Measurements from ENCODE around the gene FADD. TPM values are rescaled to one million over a fixed set of nuclear protein-coding genes. Genes with fewer than 3 reads are reported as not detected.

The FADD gene
- total and polyA plus RNA-seq, 4 donors = 13.9 to 30.9 (median 26.1) TPM

GRCh38 chr11:70243912-70244652 is 41.0 kb downstream of the FADD start:
- H3K9ac ChIP-seq (ENCODE audit: insufficient read depth in 1 of 2, low read length in 2 of 2) = no peak overlapping the region

DNA sequence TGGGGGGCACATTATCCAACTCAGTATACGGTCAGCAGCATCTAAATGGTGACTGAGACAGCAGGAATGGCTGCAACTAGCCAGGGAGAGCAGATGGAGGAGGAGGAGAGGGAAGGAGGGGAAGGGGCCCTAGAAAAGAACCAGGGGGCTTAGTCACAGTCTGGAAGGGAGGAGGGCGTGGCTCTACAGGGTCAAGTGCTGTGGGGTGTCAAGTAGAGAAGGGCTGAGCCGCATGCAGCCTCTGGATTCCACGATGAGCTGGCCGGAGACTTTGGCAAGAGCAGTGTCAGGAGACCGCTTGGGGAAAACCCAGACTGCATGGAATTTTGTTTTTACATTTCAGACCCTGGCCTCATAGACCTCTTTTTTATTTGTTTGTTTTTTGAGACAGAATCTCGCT is 41.6 kb downstream of the FADD start:
- no peak overlapping the region for H3K27ac ChIP-seq (ENCODE audit: low read depth in 1 of 2, low read length in 1 of 2)
- no peak overlapping the region for H3K4me3 ChIP-seq
- no peak for TF ChIP-seq CTCF (IDR thresholded peaks at IDR 0.05; ENCODE audit: control extremely low read depth, extremely low read depth)
- 80 to 88% methylated on average over 7 of the region's 7 CpGs for WGBS, 2 donors
- DNase-seq = no peak
- no peak overlapping the region for H3K9ac ChIP-seq (ENCODE audit: insufficient read depth in 1 of 2, low read length in 2 of 2)
- peaks cover 0 to 2% (median 0%) of the 10 kb centered on the region in 5 donors for H3K4me1 ChIP-seq (ENCODE audit: control insufficient read depth in 5 of 5, insufficient read depth in 5 of 5, low read length in 5 of 5)
- ATAC-seq (ENCODE audit: insufficient read depth, low FRiP score) = no peak
- no peaks in the 10 kb centered on the region for H3K27me3 ChIP-seq (ENCODE audit: control insufficient read depth in 3 of 3, insufficient read depth in 3 of 3, low read length in 2 of 3)
- H3K36me3 ChIP-seq (ENCODE audit: control insufficient read depth in 4 of 4, insufficient read depth in 4 of 4, low read length in 4 of 4) = no peaks in the 10 kb centered on the region
- H3K9me3 ChIP-seq (ENCODE audit: control insufficient read depth in 4 of 4, insufficient read depth in 3 of 4, low read length in 3 of 4) = peaks cover 0 to 1% (median 0%) of the 10 kb centered on the region in 4 donors

More at GRCh38 chr11:70243912-70244652, 41.0 kb downstream of the FADD start:
- ATAC-seq (ENCODE audit: insufficient read depth, low FRiP score) (no peak), DNase-seq (no peak)
- no peak overlapping the region for H3K4me3 ChIP-seq
- no peak overlapping the region for H3K27ac ChIP-seq (ENCODE audit: low read depth in 1 of 2, low read length in 1 of 2)
- 92 to 94% methylated on average over 15 of the region's 15 CpGs for WGBS, 2 donors
- H3K27me3 ChIP-seq (ENCODE audit: control insufficient read depth in 3 of 3, insufficient read depth in 3 of 3, low read length in 2 of 3) = no peaks in the 10 kb centered on the region
- peaks cover 0 to 2% (median 0%) of the 10 kb centered on the region in 5 donors for H3K4me1 ChIP-seq (ENCODE audit: control insufficient read depth in 5 of 5, insufficient read depth in 5 of 5, low read length in 5 of 5)
- TF ChIP-seq CTCF (IDR thresholded peaks at IDR 0.05; ENCODE audit: control extremely low read depth, extremely low read depth) = no peak
- H3K9me3 ChIP-seq (ENCODE audit: control insufficient read depth in 4 of 4, insufficient read depth in 3 of 4, low read length in 3 of 4) = peaks cover 0 to 2% (median 0%) of the 10 kb centered on the region in 4 donors
- H3K36me3 ChIP-seq (ENCODE audit: control insufficient read depth in 4 of 4, insufficient read depth in 4 of 4, low read length in 4 of 4) = no peaks in the 10 kb centered on the region

DNA sequence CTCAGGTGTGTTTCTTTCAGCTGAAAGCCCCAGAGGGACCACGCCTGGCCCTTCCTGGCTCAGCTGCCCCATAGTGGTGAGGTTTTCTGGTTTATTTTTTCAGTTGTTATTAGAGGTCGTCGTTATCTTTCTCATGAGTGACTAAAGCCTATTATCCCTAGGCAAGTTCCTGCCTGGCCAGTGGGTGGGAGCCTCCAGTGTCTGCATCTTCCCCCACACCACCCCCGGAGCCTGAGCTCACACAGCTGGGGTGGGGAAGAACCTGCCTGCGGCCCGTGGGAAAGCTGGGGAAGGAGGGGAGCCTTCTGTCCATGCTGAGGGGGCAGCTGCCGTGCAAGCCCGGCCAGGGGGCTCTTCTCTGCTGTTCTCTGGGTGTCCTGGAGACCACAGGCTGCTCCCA is 43.1 kb downstream of the FADD start:
- Histone ChIP-seq H3K4me3 (no peak overlapping the region), H3K27me3 (ENCODE audit: control insufficient read depth in 3 of 3, insufficient read depth in 3 of 3, low read length in 2 of 3) (no peaks in the 10 kb centered on the region), H3K36me3 (ENCODE audit: control insufficient read depth in 4 of 4, insufficient read depth in 4 of 4, low read length in 4 of 4) (no peaks in the 10 kb centered on the region), H3K4me1 (ENCODE audit: control insufficient read depth in 5 of 5, insufficient read depth in 5 of 5, low read length in 5 of 5) (peaks cover 0 to 2% (median 0%) of the 10 kb centered on the region in 5 donors), H3K9me3 (ENCODE audit: control insufficient read depth in 4 of 4, insufficient read depth in 3 of 4, low read length in 3 of 4) (no peaks in the 10 kb centered on the region), H3K9ac (ENCODE audit: insufficient read depth in 1 of 2, low read length in 2 of 2) (no peak overlapping the region), H3K27ac (ENCODE audit: low read depth in 1 of 2, low read length in 1 of 2) (no peak overlapping the region)
- no peak for TF ChIP-seq CTCF (IDR thresholded peaks at IDR 0.05; ENCODE audit: control extremely low read depth, extremely low read depth)
- WGBS, 2 donors = 71 to 78% methylated on average over 8 of the region's 8 CpGs
- DNase-seq (no peak), ATAC-seq (ENCODE audit: insufficient read depth, low FRiP score) (no peak)

Measured in lung (tissue), 12 donors.